Sigmoid colon (tissue), 7 donors: ENCODE measurements around the gene CTCF. TPM values are rescaled to one million over a fixed set of nuclear protein-coding genes. Genes with fewer than 3 reads are reported as not detected.

Experiments used
- DNase-seq: peaks from one replicate; pipeline ENCODE4 v3.0.0-alpha.2; 2019
- H3K27ac ChIP-seq, 4 donors: fragments of 200-600 bp; sonication (generic); one replicate each; pipeline ENCODE4 v1.5.1; 2016 to 2019; ENCODE audit warnings: mild to moderate bottlenecking in 1 of 4
- H3K27me3 ChIP-seq, 3 donors: fragments of 200-600 bp; sonication (generic); one replicate each; pipeline ENCODE4 v1.5.1; 2019; ENCODE audit warnings: mild to moderate bottlenecking in 1 of 3
- H3K36me3 ChIP-seq, 4 donors: fragments of 200-600 bp; sonication (generic); one replicate each; pipeline ENCODE4 v1.5.1; 2016 to 2019
- H3K4me1 ChIP-seq, 4 donors: fragments of 200-600 bp; sonication (generic); one replicate each; pipeline ENCODE4 v1.5.1; 2017 to 2019
- H3K4me3 ChIP-seq, 4 donors: fragments of 200-600 bp; sonication (generic); one replicate each; pipeline ENCODE4 v1.5.1; 2017 to 2019; ENCODE audit warnings: mild to moderate bottlenecking in 2 of 4, moderate library complexity in 1 of 4
- H3K9me3 ChIP-seq, 4 donors: fragments of 200-600 bp in 3 of 4; sonication (generic) in 3 of 4; one replicate each; pipeline versions ENCODE4 v1.5.1 to v1.6.1; 2013 to 2019
- EP300 ChIP-seq, 4 donors: sonication (generic); formaldehyde crosslinking; IDR thresholded peaks; one replicate each; pipeline ENCODE4 v1.6.1; 2017; ENCODE audit warnings: antibody characterized with exemption in 4 of 4
- POLR2A ChIP-seq, 2 donors: fragments of 450-650 bp; IDR thresholded peaks; one replicate each; pipeline ENCODE4 v1.6.1; 2016; ENCODE audit warnings: antibody characterized with exemption in 2 of 2, mild to moderate bottlenecking in 2 of 2, moderate library complexity in 2 of 2
- POLR2AphosphoS5 ChIP-seq, 4 donors: sonication (generic); formaldehyde crosslinking; IDR thresholded peaks; one replicate each; pipeline ENCODE4 v1.6.1; 2017; ENCODE audit warnings: antibody characterized with exemption in 4 of 4
- WGBS, 2 donors: extraction: QIAGEN DNeasy Blood & Tissue Kit; methylation state at CpG; one replicate each; pipeline ENCODE4 v1.1.7; 2013; 5-methylcytosine and 5-hydroxymethylcytosine counted together
- intact Hi-C: fragments of 100-400 bp; cut with DNase I; formaldehyde crosslinking; loops from one replicate; pipeline ENCODE4 v1.15.1; 2023
- polyA plus RNA-seq, 3 donors: library from polyadenylated mRNA; stranded (reverse); fragments of 200-250 nt; gene quantifications; one replicate each; pipeline ENCODE4 v1.2.3, GENCODE V29; 2013
- total RNA-seq, 4 donors: library from RNA; depleted of rRNA; stranded (reverse); fragments of >200 nt; gene quantifications; one replicate each; pipeline ENCODE4 v1.1.0, GENCODE V29; 2016
- TF ChIP-seq, protein P1 (sequence below), 4 experiments: fragments of 450-650 bp in 3 of 4; fragments of 200-600 bp in 1 of 4; IDR thresholded peaks; one replicate each; pipeline ENCODE4 v1.5.1; 2016 to 2019; ENCODE audit warnings: antibody characterized with exemption in 4 of 4, mild to moderate bottlenecking in 3 of 4, moderate library complexity in 2 of 4
- donor health status: healthy with polysubstance abuse.
- donor health status: Bipolar disorder and iron deficiency.
- donor health status: healthy.

CTCF gene
- total and polyA plus RNA-seq, 7 donors, result 25.8 to 45.7 (median 29.2) TPM

- Histone ChIP-seq H3K27me3 (no peaks in the 10 kb centered on the region), H3K4me3 (no peak overlapping the region), H3K4me1 (peaks cover 0 to 24% (median 12%) of the 10 kb centered on the region in 4 donors), H3K36me3 (peaks cover 11 to 39% (median 19%) of the 10 kb centered on the region in 4 donors), H3K27ac (no peak overlapping the region), H3K9me3 (no peaks in the 10 kb centered on the region)
- intact Hi-C loops, result loop anchor here (5.0 kb wide), 1 partner anchor 117 kb away; the partner anchor contains the start of genes C16orf86 and ENKD1
- DNase-seq, result peak; percentile 60
- no peak for TF ChIP-seq POLR2AphosphoS5 (IDR thresholded peaks at IDR 0.05)
- WGBS, 2 donors, result 88 to 93% methylated on average over 1 of the region's 1 CpG
These were observed 12.4 kb upstream of the CTCF start for GRCh38 chr16:67549936-67550335.

DNA sequence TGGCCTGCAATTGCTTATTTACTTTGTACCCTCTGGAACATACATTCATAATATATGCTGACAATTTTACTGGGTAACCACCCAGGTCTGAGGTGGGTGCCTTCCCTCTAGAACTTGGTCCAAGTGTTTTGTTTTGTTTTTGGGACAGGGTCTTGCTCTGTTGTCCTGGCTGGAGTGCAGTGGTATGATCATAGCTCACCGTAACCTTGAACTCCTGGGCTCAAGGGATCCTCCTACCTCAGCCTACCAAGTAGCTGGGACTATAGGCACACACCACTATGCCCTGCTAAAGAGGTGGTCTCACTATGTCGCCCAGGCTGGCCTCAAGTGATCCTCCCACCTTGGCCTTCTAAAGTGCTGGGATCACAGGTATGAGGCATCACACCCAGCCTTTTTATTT, 11.2 kb upstream of the CTCF start:
- 90 to 97% methylated on average over 2 of the region's 2 CpGs for WGBS, 2 donors
- Histone ChIP-seq H3K36me3 (peaks cover 0 to 28% (median 7%) of the 10 kb centered on the region in 4 donors), H3K27me3 (no peaks in the 10 kb centered on the region), H3K27ac (no peak overlapping the region), H3K4me1 (peaks cover 0 to 24% (median 12%) of the 10 kb centered on the region in 4 donors), H3K9me3 (no peaks in the 10 kb centered on the region), H3K4me3 (no peak overlapping the region)
- TF ChIP-seq POLR2A (IDR thresholded peaks at IDR 0.05) (no peak), EP300 (IDR thresholded peaks at IDR 0.05) (no peak), POLR2AphosphoS5 (IDR thresholded peaks at IDR 0.05) (no peak)
- TF ChIP-seq, protein P1, sequence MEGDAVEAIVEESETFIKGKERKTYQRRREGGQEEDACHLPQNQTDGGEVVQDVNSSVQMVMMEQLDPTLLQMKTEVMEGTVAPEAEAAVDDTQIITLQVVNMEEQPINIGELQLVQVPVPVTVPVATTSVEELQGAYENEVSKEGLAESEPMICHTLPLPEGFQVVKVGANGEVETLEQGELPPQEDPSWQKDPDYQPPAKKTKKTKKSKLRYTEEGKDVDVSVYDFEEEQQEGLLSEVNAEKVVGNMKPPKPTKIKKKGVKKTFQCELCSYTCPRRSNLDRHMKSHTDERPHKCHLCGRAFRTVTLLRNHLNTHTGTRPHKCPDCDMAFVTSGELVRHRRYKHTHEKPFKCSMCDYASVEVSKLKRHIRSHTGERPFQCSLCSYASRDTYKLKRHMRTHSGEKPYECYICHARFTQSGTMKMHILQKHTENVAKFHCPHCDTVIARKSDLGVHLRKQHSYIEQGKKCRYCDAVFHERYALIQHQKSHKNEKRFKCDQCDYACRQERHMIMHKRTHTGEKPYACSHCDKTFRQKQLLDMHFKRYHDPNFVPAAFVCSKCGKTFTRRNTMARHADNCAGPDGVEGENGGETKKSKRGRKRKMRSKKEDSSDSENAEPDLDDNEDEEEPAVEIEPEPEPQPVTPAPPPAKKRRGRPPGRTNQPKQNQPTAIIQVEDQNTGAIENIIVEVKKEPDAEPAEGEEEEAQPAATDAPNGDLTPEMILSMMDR (IDR thresholded peaks at IDR 0.05), result no peak
- DNase-seq, result peak; percentile 44
- intact Hi-C loops, result no loop called here

DNA sequence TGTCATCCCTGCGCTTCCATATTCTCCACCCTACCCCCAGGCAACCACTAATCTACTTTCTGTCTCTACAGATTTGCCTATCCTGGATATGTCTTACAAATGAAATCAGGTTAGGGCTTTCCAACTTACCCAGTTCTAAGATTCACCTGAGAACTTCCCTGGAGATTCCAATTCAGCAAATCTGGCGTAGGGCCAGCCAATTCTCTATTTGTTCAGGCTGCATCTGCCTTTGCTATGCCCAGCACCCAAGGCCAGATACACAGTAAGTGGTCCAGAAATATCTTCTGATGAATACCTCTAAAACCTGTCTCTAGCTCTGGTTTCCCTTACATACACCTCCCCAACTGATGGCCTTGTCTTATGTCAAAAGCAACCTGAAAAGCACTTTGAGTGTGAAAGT, 10.4 kb upstream of the CTCF start:
- intact Hi-C loops, result no loop called here
- no peak overlapping the region for H3K4me3 ChIP-seq
- no peaks in the 10 kb centered on the region for H3K27me3 ChIP-seq
- H3K9me3 ChIP-seq, result no peaks in the 10 kb centered on the region
- H3K4me1 ChIP-seq, result peaks cover 0 to 17% (median 6%) of the 10 kb centered on the region in 4 donors
- TF ChIP-seq, protein P1 (IDR thresholded peaks at IDR 0.05), result no peak
- TF ChIP-seq EP300 (IDR thresholded peaks at IDR 0.05), result no peak
- no peak for TF ChIP-seq POLR2AphosphoS5 (IDR thresholded peaks at IDR 0.05)
- no peak for TF ChIP-seq POLR2A (IDR thresholded peaks at IDR 0.05)
- H3K27ac ChIP-seq, result no peak overlapping the region
- peaks cover 0 to 21% (median 0%) of the 10 kb centered on the region in 4 donors for H3K36me3 ChIP-seq
- 95% methylated on average over 2 of the region's 2 CpGs for WGBS, 2 donors
- DNase-seq, result peak; percentile 48

DNA sequence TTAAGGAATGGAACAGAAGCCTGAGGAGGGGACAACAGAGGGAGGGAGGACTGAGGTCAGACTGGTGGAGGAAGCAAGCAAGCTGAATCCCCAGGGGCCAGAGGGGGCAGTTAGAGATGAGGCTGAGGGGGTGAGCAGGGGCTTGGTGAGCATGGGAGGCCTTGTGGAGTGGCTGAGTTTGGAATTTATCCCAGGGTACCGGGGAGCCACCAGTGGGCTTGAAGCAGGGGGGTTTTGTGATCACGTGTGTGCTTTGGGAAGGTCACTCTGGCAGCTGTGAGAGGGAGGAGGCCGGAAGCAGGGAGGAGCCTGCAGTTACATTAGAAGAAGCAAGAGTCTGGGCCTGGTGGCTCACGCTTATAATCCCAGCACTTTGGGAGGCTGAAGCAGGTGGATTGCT, 9.8 kb upstream of the CTCF start:
- Histone ChIP-seq H3K9me3 (no peaks in the 10 kb centered on the region), H3K4me1 (peaks cover 0 to 11% (median 2%) of the 10 kb centered on the region in 4 donors), H3K4me3 (no peak overlapping the region), H3K27ac (peak overlapping the region in 1 of 4 donors; percentile 28), H3K36me3 (peaks cover 0 to 19% (median 0%) of the 10 kb centered on the region in 4 donors), H3K27me3 (no peaks in the 10 kb centered on the region)
- TF ChIP-seq POLR2A (IDR thresholded peaks at IDR 0.05) (no peak), EP300 (IDR thresholded peaks at IDR 0.05) (no peak), POLR2AphosphoS5 (IDR thresholded peaks at IDR 0.05) (no peak)
- TF ChIP-seq, protein P1 (IDR thresholded peaks at IDR 0.05), result no peak
- DNase-seq, result peak; percentile 64
- intact Hi-C loops, result no loop called here
- WGBS, 2 donors, result 53 to 83% methylated on average over 4 of the region's 4 CpGs

GRCh38 chr16:67555795-67556212, 6.5 kb upstream of the CTCF start:
- no peak for TF ChIP-seq POLR2AphosphoS5 (IDR thresholded peaks at IDR 0.05)
- no peak for TF ChIP-seq POLR2A (IDR thresholded peaks at IDR 0.05)
- no peak for TF ChIP-seq EP300 (IDR thresholded peaks at IDR 0.05)
- TF ChIP-seq, protein P1 (IDR thresholded peaks at IDR 0.05), result no peak
- Histone ChIP-seq H3K27ac (peak overlapping the region in 1 of 4 donors; percentile 40), H3K9me3 (no peaks in the 10 kb centered on the region), H3K4me1 (peaks cover 0 to 7% (median under 1%) of the 10 kb centered on the region in 4 donors), H3K27me3 (no peaks in the 10 kb centered on the region), H3K36me3 (no peaks in the 10 kb centered on the region), H3K4me3 (no peak overlapping the region)
- intact Hi-C loops, result no loop called here
- no peak for DNase-seq
- WGBS, 2 donors, result 43 to 63% methylated on average over 3 of the region's 3 CpGs
